CD4-positive, alpha-beta T cell treated with Interferon gamma for 1 hour (primary cell): ENCODE results near the gene RFX7.

Experiments
- DNase-seq: peaks from one replicate; pipeline ENCODE4 v3.0.0-alpha.2; 2020

The RFX7 gene

GRCh38 chr15:56042498-56042897 lies 201.2 kb downstream of the RFX7 start:
- no peak for DNase-seq

- DNase-seq: no peak
Measured at GRCh38 chr15:56042031-56042430, 201.6 kb downstream of the RFX7 start.

GRCh38 chr15:56040081-56041035 lies 203.3 kb downstream of the RFX7 start:
- DNase-seq: no peak

GRCh38 chr15:56038707-56039106 lies 205.0 kb downstream of the RFX7 start:
- no peak for DNase-seq

GRCh38 chr15:56038015-56038414 lies 205.7 kb downstream of the RFX7 start:
- DNase-seq: no peak
